ENCODE data around the gene SH3PXD2A.
A peak's percentile ranks its signal among the peaks of the same experiment; 100 is the strongest.
"Not testable (repeated sequence)": the region's sequence is repeated elsewhere in the genome, so short reads cannot be mapped to it uniquely, and the experiment has no call there.

SH3PXD2A gene

GRCh38 chr10:103745341-103746247 lies 109.8 kb downstream of the SH3PXD2A start:
- DNase-seq (ENCODE audit: low read depth): no peak

GRCh38 chr10:103742824-103743223 lies 112.6 kb downstream of the SH3PXD2A start:
- DNase-seq (ENCODE audit: low read depth): no peak

- no peak for DNase-seq (ENCODE audit: low read depth)
Measured at GRCh38 chr10:103740611-103741010, 114.8 kb downstream of the SH3PXD2A start.

DNA sequence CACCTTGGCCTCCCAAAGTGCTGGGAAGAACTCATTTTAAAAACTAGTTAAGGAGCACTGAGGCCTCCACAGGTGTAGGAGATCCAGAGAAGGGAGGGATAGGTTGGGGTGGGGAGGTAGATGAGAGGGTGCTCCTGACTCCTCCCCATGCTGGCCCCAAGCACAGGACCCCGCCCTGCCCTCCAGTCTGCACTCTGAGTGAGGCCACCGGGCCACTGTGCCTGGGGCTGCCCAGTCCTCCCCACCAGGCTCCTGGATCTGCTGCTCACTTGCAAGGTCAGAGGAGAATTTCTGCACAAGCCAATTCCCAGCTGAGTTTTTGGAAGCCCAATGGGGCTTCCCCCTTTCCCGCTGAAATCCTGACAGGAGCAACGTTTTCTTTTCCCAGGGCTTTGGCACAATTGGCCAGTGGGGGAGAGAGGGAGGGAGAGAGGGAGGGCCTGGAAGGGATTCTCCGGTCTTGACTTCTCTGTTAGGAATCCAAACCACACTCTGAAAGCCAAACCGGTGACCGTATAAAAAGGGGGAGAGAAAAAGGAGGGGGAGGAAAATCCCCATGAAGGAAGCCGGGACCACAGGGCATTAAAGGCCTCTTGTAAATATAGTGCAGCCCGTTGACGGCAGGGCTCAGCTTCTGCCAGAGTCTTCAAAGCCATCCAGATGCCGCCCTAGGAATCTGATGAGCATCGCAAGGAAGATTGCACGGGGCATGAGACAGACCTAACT lies 116.2 kb downstream of the SH3PXD2A start:
- DNase-seq (ENCODE audit: low read depth): peak; percentile 96

GRCh38 chr10:103737735-103738367 lies 117.5 kb downstream of the SH3PXD2A start:
- no peak for DNase-seq (ENCODE audit: low read depth)

DNA sequence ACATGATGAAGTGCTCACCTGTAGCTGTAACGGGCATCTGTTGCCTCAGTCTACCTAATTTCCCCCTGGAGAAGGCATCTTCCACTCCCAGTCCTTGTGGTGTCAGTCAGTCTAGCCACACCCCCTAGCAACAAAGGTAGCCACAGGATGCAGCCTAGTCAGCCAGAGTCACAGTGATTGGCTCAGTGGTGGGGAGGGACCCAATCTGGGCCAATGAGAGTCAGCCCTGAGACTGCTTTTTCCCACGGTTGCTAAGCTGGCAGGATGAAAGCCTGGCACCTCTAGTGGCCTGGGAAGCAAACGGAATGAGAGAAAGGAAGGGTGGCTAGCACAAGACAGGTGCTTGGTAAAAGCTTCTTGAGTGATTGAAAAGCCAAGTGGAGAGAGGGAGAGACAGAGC lies 118.6 kb downstream of the SH3PXD2A start:
- no peak for DNase-seq (ENCODE audit: low read depth)

GRCh38 chr10:103736044-103736443 lies 119.3 kb downstream of the SH3PXD2A start:
- DNase-seq (ENCODE audit: low read depth): no peak

- no peak for DNase-seq (ENCODE audit: low read depth)
Measured at GRCh38 chr10:103734731-103735130, 120.6 kb downstream of the SH3PXD2A start.

- DNase-seq (ENCODE audit: low read depth): no peak
Measured at GRCh38 chr10:103733045-103733419, 122.3 kb downstream of the SH3PXD2A start.

DNA sequence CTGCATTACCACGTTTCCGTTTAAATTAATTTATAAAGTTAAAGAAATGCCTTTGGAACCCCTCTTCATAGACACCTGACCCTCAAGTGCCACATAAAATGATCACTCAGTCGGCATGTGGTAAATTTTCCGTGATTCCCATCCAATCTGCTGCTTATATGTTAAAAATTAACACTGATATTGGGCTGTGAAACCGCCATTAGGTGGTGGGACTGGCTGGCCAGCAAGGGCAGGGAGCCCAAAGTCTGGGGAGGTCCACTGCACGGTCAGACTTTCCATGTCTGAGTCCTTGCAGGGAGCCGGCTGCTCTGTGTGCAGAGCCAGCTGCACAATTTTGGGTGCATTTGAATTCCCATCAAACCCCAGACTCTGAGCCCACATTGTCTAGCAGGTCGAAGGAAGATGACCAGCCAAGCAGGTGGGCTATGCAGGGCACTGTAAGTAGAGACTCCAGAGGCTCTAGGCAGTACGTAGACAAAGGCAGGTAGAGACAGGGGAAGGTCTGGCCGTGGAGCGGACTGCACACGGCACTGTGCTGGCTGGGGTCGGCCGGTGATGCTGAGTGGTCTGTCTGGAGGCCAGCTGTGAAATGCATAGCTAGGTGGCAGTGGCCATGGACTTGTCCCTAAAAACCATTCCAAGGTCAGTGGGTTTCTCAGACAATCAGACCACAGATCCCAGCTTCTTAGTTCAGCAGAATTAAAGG lies 122.9 kb downstream of the SH3PXD2A start:
- DNase-seq (ENCODE audit: low read depth): no peak

- DNase-seq (ENCODE audit: low read depth): no peak
Measured at GRCh38 chr10:103731609-103732270, 123.6 kb downstream of the SH3PXD2A start.

DNA sequence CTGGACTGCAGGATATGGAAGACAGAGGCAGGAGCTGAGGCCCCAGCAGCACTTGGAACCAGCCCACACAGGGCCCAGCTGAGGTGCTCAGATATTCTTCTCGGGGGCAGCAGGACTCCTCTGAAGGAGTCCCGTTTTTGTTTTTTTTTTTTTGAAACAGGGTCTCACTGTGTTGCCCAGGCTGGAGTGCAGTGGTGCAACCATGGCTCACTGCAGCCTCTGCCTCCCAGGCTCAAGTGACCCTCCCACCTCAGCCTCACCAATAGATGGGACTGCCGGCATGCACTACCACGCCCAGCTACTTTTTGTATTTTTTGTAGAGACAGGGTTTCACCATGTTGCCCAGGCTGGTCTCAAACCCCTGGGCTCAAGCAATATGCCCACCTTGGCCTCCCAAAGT lies 124.3 kb downstream of the SH3PXD2A start:
- DNase-seq (ENCODE audit: low read depth): not testable (repeated sequence)

- no peak for DNase-seq (ENCODE audit: low read depth)
Measured at GRCh38 chr10:103729851-103730250, 125.5 kb downstream of the SH3PXD2A start.

DNA sequence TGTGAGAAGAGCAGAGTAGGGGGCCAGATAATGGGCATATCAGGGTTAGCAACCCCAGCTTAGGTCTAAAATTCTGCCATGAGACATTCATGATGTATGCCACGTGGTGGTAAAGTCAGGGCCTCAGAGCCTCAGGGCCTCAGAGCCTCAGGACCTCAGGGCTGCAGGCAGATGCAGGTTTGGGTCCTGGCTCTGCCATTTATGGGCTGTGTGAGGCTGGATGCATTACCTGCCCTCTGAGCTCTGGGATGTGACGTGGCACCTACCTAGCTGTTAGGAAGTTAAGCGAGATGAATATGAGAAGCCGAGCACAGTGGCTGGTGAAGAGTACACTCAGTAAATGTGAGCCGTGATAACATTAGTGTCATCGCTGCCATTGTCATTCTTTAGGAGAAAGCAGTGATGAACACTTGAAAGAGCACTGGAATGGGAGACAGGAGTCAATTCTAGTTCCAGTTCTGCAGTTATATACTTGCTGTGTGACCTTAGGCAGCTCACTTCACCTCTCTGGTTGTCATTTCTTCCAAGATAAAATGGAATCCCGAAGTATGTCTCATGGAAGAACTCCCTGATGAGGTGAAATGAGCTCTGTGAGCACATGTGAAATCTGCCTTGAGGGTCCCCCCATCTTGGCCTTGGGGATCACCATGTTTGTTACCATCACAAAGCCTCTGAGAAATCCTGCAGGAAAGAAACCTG lies 127.2 kb downstream of the SH3PXD2A start:
- DNase-seq (ENCODE audit: low read depth): no peak

DNA sequence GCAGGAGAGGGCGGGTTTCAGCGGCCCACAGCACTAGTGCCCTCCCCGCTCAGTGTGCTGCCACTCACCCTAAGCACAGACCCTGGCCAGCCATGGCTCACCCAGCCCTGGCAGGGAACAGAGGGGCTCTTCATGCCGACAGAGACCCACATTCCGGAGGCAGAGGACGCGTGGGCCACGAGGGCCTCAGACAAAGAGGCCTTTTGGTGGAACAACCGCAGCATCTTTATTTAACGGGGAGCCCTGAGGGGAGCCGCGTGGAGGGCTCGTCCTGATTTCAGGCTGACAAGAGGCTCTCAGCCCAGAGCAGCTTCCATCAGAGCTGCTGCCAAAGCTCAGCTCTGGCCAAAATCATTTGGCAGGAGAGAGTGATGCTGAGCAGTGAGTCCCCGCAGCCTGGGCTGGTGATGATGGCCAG lies 127.8 kb downstream of the SH3PXD2A start:
- no peak for DNase-seq (ENCODE audit: low read depth)

GRCh38 chr10:103726637-103727036 lies 128.7 kb downstream of the SH3PXD2A start:
- no peak for DNase-seq (ENCODE audit: low read depth)

DNA sequence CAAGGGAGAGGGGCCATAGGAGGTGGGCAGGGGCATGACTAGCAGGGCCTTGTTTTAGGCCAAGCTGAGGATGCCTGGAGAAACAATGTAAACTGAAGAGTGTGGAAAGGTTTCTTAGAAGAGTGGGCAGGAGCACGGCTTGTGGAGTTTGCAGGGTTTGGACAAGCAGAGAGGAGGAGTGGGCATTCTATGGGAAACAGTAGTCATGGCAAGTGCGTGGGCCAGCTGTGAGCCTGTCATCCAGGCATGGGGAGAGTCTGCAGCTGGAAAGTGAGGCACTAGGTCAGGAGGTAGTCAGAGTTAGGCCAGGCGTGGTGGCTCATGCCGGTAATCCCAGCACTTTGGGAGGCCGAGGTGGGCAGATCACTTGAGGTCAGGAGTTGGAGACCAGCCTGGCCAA lies 130.1 kb downstream of the SH3PXD2A start:
- no peak for DNase-seq (ENCODE audit: low read depth)

DNA sequence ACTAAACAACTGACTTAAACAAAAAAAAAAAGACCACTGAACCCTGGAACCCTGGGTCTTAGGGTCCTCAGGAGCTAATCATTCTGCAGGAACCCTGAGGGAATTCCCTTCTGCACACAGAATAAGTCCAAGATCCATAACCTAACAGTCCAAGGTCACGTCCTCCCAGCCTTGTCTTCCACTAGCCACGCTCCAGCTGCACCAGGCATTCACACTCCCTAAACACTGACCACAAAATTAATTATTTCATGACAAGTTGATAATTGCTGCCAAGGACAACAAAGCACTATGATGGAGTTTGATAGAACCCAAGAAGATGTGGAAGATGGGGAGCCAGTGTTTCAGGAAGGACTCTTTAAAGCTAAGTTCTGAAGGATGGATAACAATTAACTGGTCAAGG lies 130.6 kb downstream of the SH3PXD2A start:
- DNase-seq (ENCODE audit: low read depth): no peak

DNA sequence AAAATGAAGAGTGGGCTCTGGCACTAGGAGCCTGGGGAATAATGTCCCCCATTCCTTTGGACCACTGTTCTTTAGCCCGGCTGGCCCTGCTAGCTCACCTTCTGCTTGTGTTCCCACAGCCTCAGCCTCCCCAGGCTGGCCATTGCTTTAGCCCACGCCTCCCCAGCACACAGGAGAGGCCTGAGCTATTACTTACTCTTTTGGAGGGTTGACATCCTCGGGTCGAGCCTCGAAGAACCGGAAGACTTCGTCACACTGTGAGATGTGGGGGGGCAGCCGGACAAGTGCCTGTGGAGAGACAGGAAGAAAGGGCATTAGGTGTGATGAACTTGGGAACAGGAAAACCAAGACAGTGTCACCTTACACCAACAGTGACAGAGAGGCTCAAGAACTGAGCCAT lies 131.3 kb downstream of the SH3PXD2A start:
- DNase-seq (ENCODE audit: low read depth): no peak

- DNase-seq (ENCODE audit: low read depth): no peak
Measured at GRCh38 chr10:103723557-103723956, 131.8 kb downstream of the SH3PXD2A start.

DNA sequence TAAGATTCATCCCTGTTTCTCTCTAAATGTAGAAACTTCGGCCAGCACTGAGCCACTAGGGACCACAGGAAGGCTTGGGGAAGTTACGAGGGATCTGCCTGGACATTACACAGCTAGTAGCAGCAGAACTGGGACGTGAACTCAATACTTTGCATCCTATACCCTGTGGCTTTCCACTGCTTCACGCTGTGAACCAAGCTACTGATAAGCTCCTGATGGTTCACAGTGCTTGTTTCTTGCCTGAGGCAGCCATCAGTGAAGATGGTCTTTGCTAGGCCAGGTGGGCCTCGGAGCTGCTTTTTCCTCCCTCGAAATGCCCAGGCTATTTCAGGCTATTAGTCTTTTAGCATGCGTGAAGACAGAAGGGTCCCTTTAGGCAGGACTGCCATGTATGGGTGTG lies 132.7 kb downstream of the SH3PXD2A start:
- no peak for DNase-seq (ENCODE audit: low read depth)
